ENCODE measurements around the gene PLEKHA7.
A peak's percentile ranks its signal among the peaks of the same experiment; 100 is the strongest.
"Not testable (repeated sequence)": the region's sequence is repeated elsewhere in the genome, so short reads cannot be mapped to it uniquely, and the experiment has no call there.

The PLEKHA7 gene

DNA sequence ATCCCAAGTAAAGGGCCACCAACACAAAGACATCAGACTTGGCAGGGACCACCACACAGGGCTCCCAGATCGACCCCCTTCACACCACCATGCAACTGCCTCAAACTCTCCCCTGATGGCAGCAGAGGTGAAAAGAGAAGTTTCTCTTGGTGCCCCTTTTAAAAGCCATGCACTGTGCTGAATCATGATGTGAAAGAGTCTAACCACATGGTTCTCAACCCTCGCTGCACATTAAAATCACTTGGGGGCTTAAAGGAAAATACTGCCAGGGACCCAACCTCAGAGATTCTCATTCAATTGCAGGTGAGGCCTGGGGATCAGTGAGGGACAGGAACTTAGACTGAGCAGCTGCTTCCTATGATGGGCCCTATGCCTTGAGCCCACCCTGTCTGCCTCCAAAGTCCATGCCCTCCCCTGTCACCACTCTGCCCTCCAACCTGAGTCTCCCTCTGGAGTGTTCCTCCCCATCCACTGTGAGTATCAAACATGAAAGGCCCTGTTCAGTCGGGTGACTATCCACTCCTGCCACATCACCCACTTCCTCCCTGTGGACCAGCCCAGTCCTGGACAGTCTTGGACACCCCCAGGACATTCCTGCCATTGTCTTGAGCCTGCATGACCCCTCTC lies 40.8 kb downstream of the PLEKHA7 start:
- no peak for DNase-seq

DNA sequence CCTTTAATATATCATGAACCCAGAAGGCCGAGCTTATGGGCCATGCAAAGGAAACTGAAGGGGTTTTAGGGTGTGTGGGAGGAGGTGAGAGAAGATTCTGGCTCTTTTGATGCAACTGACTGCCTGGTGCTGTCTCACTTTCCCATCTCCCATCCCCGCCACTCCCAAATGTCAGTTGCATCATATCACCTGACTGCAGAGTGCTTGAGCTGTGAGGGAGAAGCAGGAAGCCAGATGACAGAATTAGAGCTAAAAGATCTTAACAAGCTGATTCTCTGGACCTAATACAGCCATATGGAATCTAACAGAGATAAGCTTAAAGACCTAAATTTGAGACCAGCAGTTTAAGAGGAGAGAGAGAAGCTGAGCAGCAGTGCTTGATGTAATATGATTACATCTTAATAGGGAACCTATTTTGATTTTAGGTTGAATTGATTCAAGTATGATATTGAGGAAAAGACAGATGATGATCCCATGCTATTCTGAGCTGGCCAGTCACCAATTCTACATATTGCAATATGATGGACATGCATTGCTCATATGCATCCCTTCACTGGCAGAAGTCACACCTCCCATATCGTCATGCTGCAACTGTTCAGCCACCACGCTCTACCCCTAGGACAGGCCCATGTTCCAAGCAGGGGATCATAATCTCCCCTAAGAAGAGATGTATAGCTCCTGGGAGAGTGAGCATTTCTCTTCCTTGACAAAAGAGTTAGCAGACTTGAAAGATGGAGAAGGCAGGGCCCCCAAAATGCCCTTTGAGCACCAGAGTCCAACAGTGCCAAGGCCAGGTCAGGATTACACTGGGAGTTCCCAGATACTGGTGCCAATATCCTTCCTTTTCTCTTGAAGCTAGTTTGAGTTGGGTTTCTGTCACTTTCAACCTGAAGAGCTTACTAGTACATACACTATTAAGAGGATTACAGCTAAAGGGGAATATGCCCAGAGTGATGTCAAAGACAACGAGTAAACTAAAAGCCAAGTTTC lies 44.9 kb downstream of the PLEKHA7 start:
- no peak for DNase-seq

DNA sequence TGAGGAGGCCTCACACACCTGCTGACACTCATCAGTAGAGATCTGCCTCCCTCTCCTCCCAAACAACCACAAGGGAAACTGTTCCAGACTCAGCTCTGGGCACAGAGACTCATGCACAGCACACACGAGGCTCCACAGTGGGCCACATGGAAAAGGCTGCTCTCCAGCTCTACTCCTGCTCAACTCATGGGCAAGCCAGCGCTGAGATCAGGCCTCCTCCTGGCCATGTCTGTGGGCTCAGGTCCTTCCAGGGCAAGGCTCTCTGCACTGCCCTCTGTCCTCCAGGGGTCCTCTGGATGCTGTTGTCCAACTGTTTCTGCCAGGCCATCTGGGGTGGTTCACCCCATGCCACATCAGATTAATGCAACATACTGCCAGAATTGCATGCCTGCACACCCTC lies 46.0 kb downstream of the PLEKHA7 start:
- no peak for DNase-seq

DNA sequence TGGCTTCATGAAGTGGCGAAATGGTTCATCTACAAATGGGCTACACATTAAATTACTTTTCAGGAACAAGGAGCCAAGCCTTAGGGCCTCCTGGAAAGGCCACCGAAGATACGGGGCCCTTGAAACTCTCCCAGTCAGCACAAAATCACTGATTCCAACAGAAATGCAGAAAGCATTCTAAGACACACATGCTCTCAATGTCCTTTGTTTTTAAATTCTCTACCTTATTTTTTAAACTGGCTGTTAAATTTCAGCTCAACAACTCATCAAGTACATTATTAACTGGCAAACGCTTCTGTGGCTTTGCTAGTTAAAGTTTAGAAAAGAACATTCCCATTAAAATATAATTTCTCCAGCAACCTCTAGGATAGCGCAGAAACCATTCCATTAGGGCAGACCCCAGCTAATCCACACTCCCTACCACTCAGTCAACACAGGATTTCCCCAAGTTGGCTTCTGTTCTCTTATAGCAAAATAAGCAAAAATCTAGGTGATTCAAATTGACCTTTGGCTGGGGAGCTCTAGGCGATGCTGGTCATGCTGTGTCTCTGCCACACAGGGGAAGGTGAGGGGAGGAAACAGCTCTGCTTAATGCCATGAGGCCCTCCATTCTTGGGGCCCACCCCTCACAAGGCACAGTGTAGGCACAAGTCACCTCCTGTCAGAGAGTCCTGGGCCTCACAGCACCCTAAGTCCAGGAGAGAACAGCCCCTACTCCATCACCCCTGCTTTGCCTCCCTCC lies 47.1 kb downstream of the PLEKHA7 start:
- DNase-seq: no peak

DNA sequence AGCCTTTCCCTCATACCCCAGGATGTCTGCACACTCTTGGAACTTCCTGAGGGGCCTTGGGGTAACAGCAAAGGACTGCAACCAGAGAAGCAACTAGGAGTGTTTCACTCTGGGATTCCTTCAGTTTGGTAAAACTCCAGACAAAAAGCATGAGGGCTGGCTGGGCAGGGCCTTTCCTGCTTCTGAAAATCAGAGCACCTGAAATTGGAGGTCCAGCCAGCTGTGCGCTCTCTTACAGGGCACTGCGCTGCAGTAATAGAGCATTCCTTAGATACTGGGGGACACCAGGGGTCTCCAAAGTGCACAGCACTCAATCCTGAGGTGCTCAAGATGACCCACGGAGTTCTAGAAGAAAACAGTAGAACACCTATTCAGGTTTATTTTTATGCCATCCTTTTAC lies 49.7 kb downstream of the PLEKHA7 start:
- no peak for DNase-seq

DNA sequence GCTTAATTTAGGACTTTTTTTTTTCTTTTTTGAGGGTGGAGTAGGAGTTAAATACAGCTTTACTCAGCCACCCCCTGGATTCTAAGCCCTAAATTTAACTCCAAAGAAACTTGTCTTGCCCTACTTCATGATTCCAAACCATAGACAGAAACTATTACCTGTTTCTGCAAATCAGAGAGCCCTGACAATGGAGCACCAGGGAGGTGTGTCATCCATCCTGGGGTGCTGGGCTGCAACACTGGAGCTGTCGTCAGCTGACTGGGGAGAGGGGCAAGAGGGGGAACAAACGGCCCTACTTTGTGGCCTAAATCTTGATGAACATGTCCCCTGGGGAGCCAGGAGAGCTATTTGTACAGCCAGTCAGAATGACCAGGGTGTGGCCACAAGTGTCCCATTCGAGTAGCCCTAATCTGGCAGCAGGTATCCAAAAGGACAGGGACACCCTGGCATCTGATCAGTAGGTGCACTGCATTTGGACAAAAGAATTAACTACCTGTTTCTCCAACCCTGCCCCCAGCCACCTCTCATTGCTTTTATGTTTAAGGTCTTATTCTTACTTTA lies 50.8 kb downstream of the PLEKHA7 start:
- no peak for DNase-seq

DNA sequence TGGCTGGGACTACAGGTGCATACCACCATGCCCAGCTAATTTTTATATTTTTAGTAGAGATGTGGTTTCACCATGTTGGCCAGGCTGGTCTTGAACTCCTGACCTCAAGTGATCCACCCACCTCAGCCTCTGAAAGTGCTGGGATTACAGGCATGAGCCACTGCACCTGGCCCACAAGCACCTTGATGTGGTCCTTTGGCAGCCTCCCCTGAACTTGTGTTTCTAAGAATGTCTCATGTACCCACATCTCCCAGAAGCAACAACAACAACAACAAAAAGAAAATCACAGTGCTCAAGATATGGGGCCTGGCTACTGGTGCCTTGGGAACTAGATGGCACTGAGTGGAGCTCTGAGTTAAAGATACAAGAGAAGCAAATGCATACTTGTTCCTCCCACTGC lies 51.6 kb downstream of the PLEKHA7 start:
- not testable (repeated sequence) for DNase-seq

DNA sequence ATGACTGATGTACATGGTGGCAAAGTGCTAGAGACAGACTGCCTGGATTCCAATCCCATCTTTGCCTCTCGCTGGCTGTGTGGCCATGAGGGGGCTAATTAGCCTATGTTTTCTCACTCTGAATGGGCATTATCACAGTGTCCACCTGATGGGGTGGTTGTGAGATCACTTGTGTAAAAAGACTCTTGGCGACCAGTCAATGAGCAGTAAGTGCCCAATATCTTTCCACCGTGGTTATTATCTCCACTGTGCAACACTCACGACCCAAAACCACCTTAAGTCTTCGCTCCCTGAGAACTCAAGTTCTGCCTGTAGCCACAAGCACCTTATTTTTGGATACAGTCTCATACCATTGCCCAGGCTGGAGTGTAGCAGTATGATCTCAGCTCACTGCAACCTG lies 52.1 kb downstream of the PLEKHA7 start:
- DNase-seq: no peak

DNA sequence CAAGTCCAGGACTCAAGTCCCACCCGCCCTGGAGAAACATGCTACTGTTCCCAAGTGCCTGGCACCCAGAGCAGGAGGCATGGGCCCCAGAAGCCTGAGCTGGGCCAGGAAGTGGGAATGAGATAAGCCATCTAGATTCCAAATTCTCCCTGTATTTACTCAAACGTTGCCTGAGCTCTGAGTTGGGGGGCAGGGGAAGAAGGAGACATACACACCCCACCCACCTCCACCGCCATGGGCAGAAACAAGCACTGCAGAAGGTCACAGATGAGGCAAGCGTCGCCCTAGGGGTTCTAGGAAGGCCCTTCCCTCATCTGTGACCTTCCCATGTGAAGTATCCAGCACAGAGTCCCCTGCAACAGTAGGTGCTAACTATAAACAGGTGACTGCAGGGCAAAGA lies 54.0 kb downstream of the PLEKHA7 start:
- no peak for DNase-seq

DNA sequence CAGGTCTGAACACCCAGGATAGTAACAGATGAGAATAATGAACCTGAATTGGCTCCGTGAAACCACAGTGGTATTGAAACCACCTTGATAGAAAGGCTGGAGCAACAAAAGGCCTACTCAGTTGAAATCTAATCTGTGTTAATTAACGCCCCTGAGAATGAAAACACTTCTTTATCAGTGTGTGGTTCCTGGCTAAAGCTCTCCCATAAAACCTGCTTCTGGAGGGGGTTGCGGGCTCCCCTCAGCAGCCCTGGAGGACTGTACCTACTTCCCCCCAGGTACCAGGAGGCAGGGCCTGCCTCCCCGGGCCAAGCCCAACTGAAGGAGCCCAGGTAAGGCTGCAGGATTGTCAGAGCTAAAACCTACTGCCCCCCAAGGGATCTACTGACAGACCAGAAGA lies 54.6 kb downstream of the PLEKHA7 start:
- DNase-seq: no peak

DNA sequence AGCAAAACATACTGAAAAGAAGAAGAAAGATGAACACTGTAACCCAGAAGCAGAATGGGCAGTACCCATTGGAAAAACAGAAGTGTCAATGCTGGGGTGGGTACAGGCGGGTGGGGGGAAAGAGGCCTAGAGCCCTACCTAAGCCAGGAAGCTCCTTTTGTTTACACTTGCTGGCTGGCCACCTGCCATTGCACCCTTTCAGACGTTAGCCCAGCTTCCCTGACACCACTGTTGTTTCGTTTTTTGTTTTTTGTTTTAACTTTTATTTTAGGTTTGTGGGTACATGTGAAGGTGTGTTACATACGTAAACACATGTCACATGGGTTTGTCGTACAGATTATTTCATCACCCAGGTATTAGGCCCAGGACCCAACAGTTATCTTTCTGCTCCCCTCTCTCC lies 55.4 kb downstream of the PLEKHA7 start:
- DNase-seq: no peak

DNA sequence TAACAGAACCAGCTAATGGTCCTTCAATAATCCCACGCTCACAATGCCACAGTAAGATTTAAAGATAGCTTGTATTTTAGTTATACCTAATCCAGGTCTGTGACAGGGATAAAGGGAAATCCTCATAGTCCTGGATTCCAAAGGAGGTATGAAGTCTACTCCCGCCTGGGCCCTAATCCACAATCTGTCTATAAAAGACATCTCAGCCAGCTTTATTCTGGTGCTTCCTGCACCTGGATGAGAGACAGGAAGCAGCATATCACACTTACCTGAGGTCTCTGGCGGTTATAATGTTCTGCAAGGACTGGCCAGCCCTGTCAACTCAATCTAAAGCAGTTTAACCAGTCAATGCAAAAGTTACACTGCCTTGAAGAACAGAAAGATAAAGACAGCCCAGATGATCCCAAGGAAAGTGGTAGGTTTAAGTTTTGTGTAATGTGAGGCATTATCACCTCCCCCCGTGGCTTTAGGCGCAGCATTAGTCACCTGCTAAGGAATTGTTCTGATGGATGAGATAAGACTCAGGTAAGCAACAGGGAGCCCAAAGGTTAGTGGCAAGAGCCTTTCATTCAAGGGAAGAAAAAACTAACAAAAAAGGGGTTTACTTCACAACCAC lies 57.6 kb downstream of the PLEKHA7 start:
- no peak for DNase-seq

DNA sequence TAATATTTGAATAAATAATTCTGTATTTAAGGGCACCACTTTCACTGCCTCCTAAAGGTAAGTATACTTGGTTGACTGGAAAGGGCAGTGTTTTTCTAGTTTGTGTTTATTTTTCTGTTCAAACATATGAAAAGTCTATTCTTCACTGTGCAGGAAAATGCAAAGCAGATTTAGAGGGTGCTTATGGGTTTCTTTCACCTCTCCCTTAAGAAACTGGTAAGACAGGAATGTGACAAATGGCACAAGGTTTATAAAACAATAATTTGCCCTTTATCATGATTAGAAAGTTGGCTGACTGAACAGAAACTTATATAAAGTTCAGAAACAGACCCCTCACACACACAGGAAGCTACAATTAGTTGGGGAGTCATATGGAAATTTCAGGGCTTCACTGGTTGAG lies 60.6 kb downstream of the PLEKHA7 start:
- no peak for DNase-seq

DNA sequence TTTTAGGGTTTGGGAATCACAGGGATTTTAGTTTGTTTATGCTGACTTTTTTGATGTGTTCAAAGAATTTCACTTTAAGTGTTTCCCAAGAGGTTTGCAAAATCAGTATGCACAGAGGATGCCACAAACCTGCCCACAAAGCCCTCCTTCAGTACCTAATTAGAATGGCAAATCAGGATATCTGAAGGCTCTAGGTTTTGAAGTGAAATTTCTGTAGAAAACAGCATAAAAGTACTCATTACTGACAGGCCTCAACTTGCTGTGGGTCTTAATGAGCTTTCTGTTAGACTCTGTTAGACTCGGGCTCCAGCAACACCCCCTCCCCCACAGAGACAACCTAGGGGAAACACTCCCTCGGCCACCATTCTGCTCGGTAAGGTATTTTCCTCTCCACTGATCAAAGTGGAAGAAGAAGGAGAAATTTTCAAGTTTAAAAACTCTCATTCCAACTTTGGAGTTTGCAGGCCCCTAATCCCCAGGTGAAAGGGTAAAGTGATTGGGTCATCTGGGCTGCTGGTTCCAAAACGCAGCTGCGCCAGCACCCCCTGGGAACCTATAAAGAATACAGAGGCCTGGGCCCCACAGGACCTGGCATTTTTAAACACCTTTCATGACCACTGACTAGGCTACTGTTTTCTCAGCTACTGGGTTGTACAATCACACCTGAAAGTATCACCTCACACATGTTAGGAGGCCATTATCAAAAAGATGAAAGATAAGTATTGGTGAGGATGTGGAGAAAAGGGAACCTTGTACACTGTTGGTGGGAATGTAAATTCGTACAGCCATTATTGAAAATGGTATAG lies 67.5 kb downstream of the PLEKHA7 start:
- no peak for DNase-seq

DNA sequence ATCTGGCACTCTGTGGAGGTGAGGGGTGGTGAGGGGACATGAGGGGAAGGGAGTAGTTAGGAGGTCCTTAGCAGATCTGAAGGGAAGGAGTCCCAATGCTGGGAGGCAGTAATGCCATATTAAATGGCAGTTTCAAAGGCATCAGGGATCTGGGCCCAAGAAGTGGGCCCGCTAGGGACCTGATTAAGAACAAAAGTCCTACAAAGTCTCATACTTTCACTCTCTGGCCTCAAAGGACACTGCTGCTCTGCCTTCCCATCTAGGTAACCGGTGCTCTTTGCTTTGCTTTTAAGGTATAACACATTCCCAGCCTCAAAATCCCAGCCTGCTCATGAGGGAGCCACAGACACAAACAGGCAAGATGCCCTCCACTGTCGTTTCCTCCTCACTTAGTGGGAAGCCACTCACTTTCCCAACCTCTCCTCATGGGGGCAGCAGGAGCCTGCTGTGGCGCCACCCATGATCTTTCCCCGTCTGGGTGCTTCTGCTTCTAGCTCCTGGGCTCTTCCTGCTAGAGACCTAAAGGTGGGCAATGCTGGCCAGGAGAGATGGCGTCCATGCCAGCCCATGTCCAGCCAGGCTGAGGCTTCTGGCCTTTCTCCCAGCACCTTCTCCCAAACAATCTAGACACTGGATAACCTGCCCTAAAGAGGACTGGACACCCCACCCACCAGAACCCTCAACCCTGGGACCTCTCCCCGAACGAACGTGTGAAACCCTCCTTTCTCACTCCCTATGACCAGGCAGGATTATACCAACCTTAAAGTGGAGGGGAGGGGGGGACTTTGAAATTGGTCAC lies 68.3 kb downstream of the PLEKHA7 start:
- DNase-seq: peak; percentile 74 to 77

DNA sequence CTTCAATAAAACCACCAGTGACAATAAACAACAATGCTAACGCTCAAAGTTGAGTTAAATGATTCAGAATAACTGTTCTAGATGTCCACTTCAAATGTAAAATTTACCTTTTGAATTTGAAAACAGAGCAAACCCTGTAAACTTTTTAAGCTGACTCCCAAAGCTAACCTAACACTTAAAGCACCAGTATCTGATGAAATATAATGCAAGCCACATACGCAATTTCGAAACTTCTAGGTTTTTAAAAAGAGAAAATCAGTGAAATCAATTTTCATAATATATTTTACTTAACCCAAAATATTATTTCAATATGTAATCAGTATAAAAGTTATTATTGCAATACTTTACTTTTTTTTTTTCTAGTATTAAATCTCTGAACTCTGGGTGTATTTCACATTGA lies 71.3 kb downstream of the PLEKHA7 start:
- DNase-seq: no peak

DNA sequence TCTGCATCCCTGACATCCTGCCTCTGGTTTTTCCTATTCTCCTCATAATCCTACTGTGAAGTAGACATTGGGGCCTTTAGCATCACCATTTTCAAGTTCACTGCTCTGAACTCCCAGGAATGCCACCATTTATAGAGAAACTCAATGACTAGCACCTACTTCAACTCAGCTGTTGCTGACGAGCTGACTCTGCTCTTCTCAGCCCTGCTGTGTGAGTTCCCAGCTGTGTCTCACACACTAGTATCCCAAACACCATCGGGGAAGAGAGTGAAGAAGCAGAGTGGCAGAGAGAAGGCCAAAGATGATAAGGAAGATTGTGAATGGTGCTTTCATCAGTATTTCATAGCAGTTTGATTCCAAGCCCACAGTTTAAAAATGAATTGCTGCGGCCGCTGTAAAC lies 71.9 kb downstream of the PLEKHA7 start:
- DNase-seq: no peak

DNA sequence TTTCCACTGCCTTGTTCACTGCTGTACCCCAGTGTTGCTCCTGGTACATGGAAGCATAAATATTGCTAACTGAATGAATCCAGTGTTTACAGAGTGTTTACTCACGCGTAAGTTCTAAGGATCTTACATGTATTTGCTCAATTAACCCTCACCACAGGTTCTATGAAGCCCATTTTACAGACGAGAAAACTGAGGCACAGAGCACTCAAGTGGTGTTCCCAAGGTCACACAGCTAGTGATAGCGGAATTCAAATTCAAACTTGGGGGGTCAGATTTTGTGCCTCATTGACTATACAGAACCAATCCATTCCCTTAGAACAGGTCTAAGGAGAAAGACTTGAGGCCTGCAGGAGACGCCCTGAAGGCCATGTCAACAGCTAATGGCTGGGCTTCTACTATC lies 72.3 kb downstream of the PLEKHA7 start:
- DNase-seq: no peak

DNA sequence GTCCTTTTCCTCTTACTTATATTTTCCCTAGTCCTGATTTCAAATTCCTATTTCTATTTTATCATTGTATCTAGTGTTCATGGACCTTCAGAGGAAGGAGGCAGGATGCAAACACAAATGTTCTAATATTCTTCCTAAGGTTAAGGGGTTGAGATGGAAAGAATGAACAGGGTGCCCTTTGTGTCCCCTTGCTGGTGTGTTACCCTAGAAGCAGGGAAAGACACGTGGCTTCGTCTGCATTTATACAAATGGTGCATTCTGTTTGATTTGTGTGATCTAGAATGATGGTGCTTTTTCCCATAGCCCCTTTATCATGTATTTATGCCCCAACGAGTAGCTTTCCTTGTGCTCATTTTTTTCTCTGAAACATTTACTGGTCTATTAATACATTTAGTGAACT lies 76.2 kb downstream of the PLEKHA7 start:
- DNase-seq: no peak

DNA sequence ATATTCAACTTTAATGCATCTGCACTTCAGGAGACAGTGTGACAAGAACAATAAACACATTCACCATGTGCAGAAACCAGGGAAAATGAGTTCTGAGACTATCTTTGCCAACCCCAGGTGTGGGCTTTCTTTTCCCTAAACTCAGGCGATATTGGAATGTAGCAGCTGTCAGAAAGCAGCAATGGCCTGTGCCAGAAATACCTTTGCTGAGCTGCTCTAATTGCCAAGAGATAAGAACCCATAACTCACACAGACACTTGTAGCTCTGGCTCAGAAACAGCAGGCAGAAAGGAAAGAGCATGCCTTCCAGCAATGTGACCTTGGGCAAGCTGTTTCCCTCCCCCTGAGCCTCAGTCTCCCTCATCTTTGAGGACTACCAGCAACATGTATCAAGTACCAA lies 77.6 kb downstream of the PLEKHA7 start:
- no peak for DNase-seq
